IMR-90 (cell line): ENCODE results near the gene DNAH8. TPM values are rescaled to one million over a fixed set of nuclear protein-coding genes. Genes with fewer than 3 reads are reported as not detected.

ENCODE experiments used
- ATAC-seq: fragments of 200-7000 bp; cut with Tn5 transposase; 2 replicates; pipeline ENCODE4 v1.9.1; 2020; ENCODE audit warnings: low read depth, mild to moderate bottlenecking, moderate library complexity
- BruUV-seq: library from RNA; stranded (reverse); fragments of 400-500 nt; replicated peaks from 2 replicates; lab custom pipeline; 2021; lab: Mats Ljungman, UMichigan
- CTCF ChIA-PET: fragments of 300-600 bp; formaldehyde crosslinking; extraction: SDS; loops from one replicate; lab custom pipeline; 2021; ENCODE audit warnings: antibody characterized with exemption; lab: Yijun Ruan, JAX
- POLR2A ChIA-PET: fragments of 300-600 bp; sonication (Branson Sonifier 250); formaldehyde crosslinking; loops from one replicate; lab custom pipeline; 2022; ENCODE audit warnings: antibody characterized with exemption; ENCODE audit not compliant: unreplicated experiment; lab: Charles Lee
- DNase-seq: peaks from one replicate; pipeline ENCODE4 v3.0.0; 2013
- H2AFZ ChIP-seq: replicated peaks from 2 replicates; pipeline ENCODE3; 2013; ENCODE audit warnings: low read length, mild to moderate bottlenecking; ENCODE audit not compliant: poor library complexity
- H2AK5ac ChIP-seq: 2 replicates; pipeline ENCODE4 v1.6.1; 2013; ENCODE audit warnings: low read depth, low read length, inconsistent platforms
- H2AK9ac ChIP-seq: replicated peaks from 2 replicates; pipeline ENCODE3; 2013; ENCODE audit warnings: mild to moderate bottlenecking, low read depth, low read length, moderate library complexity; ENCODE audit not compliant: poor library complexity
- H2BK120ac ChIP-seq: 2 replicates; pipeline ENCODE4 v1.6.1; 2013; ENCODE audit warnings: low read depth, low read length, inconsistent platforms
- H2BK15ac ChIP-seq: 3 replicates; pipeline ENCODE4 v1.6.1; 2013; ENCODE audit warnings: low read depth, low read length, inconsistent platforms
- H2BK20ac ChIP-seq: 2 replicates; pipeline ENCODE4 v1.6.1; 2013; ENCODE audit warnings: low read depth, mild to moderate bottlenecking, inconsistent platforms, low read length, moderate library complexity
- H2BK5ac ChIP-seq: 2 replicates; pipeline ENCODE4 v1.6.1; 2013; ENCODE audit warnings: mild to moderate bottlenecking, low read depth, low read length, inconsistent platforms; ENCODE audit not compliant: poor library complexity, severe bottlenecking
- H3K14ac ChIP-seq: replicated peaks from 2 replicates; pipeline ENCODE4 v1.6.1; 2013; ENCODE audit warnings: low read depth, low read length, inconsistent platforms
- H3K18ac ChIP-seq: 2 replicates; pipeline ENCODE4 v1.6.1; 2013; ENCODE audit warnings: low read depth, low read length, control low read depth
- H3K23ac ChIP-seq: 2 replicates; pipeline ENCODE4 v1.6.1; 2013; ENCODE audit warnings: low read depth, low read length, inconsistent platforms
- H3K27ac ChIP-seq: 2 replicates; pipeline ENCODE4 v1.5.1; 2013; ENCODE audit warnings: mild to moderate bottlenecking, control low read depth, low read length; ENCODE audit not compliant: insufficient read depth
- H3K27me3 ChIP-seq: 2 replicates; pipeline ENCODE4 v1.6.1; 2013; ENCODE audit warnings: low read length; ENCODE audit not compliant: control insufficient read depth, insufficient read depth
- H3K36me3 ChIP-seq: 2 replicates; pipeline ENCODE4 v1.6.1; 2013; ENCODE audit warnings: low read length, mixed read lengths; ENCODE audit not compliant: control insufficient read depth, insufficient read depth
- H3K4ac ChIP-seq: 2 replicates; pipeline ENCODE4 v1.6.1; 2013; ENCODE audit warnings: low read depth, low read length, inconsistent platforms
- H3K4me1 ChIP-seq: 2 replicates; pipeline ENCODE4 v1.6.1; 2013; ENCODE audit warnings: low read length, mixed read lengths; ENCODE audit not compliant: control insufficient read depth, insufficient read depth
- H3K4me2 ChIP-seq: 2 replicates; pipeline ENCODE4 v1.6.1; 2013; ENCODE audit warnings: low read depth, mild to moderate bottlenecking, control low read depth, low read length, moderate library complexity
- H3K4me3 ChIP-seq: 2 replicates; pipeline ENCODE4 v1.5.1; 2013; ENCODE audit warnings: low read depth, mild to moderate bottlenecking, control low read depth, low read length, moderate library complexity; ENCODE audit not compliant: insufficient read depth
- H3K56ac ChIP-seq: 2 replicates; pipeline ENCODE4 v1.6.1; 2013; ENCODE audit warnings: low read length, inconsistent platforms; ENCODE audit not compliant: insufficient read depth; ENCODE audit errors: extremely low read depth
- H3K79me1 ChIP-seq, 2 experiments: 2 replicates each; pipeline ENCODE4 v1.6.1; 2013; ENCODE audit warnings: low read length in 2 of 2, inconsistent platforms in 1 of 2, low read depth in 1 of 2
- H3K9ac ChIP-seq: 2 replicates; pipeline ENCODE4 v1.6.1; 2013; ENCODE audit warnings: low read depth, low read length, control low read depth
- H3K9me1 ChIP-seq: 2 replicates; pipeline ENCODE4 v1.6.1; 2013; ENCODE audit warnings: low read length, inconsistent platforms; ENCODE audit not compliant: insufficient read depth
- H3K9me3 ChIP-seq: 2 replicates; pipeline ENCODE4 v1.6.1; 2013; ENCODE audit warnings: low read length; ENCODE audit not compliant: control insufficient read depth, insufficient read depth
- H4K20me1 ChIP-seq: 2 replicates; pipeline ENCODE4 v1.6.1; 2013; ENCODE audit warnings: low read length, inconsistent platforms; ENCODE audit not compliant: insufficient read depth
- H4K5ac ChIP-seq: 2 replicates; pipeline ENCODE4 v1.6.1; 2013; ENCODE audit warnings: mild to moderate bottlenecking, low read depth, low read length, control low read depth
- H4K8ac ChIP-seq, 2 experiments: 2 replicates each; pipeline ENCODE4 v1.6.1; 2013; ENCODE audit warnings: low read depth in 2 of 2, low read length in 2 of 2, control low read depth in 1 of 2, inconsistent platforms in 1 of 2
- H4K91ac ChIP-seq: 2 replicates; pipeline ENCODE4 v1.6.1; 2013; ENCODE audit warnings: low read depth, low read length, inconsistent platforms; ENCODE audit not compliant: insufficient read depth
- BHLHE40 ChIP-seq: fragments of 150-350 bp; IDR thresholded peaks from 2 replicates; pipeline ENCODE4 v1.6.1; 2016; ENCODE audit warnings: mild to moderate bottlenecking, low read depth, low read length
- FOS ChIP-seq: fragments of 150-350 bp; IDR thresholded peaks from 2 replicates; pipeline ENCODE4 v1.6.1; 2016; ENCODE audit warnings: low read depth, low read length
- MAZ ChIP-seq: IDR thresholded peaks from 2 replicates; pipeline ENCODE4 v1.6.1; 2012; ENCODE audit warnings: low read depth, mild to moderate bottlenecking, low read length, improper control_type of control experiment, moderate library complexity, borderline replicate concordance
- MXI1 ChIP-seq: IDR thresholded peaks from 2 replicates; pipeline ENCODE4 v1.6.1; 2012; ENCODE audit warnings: low read depth, mild to moderate bottlenecking, low read length, moderate library complexity, borderline replicate concordance
- NFE2L2 ChIP-seq: fragments of 150-350 bp; IDR thresholded peaks from 2 replicates; pipeline ENCODE4 v1.6.1; 2016; ENCODE audit warnings: low read depth, mild to moderate bottlenecking, low read length
- RCOR1 ChIP-seq: IDR thresholded peaks from 2 replicates; pipeline ENCODE4 v1.6.1; 2012; ENCODE audit warnings: mild to moderate bottlenecking, low read length, improper control_type of control experiment; ENCODE audit not compliant: insufficient replicate concordance
- RFX5 ChIP-seq: IDR thresholded peaks from 2 replicates; pipeline ENCODE4 v1.8.0; 2012; ENCODE audit warnings: low read depth, mild to moderate bottlenecking, low read length, moderate library complexity
- SMC3 ChIP-seq: fragments of 150-350 bp; IDR thresholded peaks from 2 replicates; pipeline ENCODE4 v1.6.1; 2016; ENCODE audit warnings: low read depth, mild to moderate bottlenecking, antibody characterized with exemption, low read length, moderate library complexity
- USF2 ChIP-seq: fragments of 150-350 bp; IDR thresholded peaks from 2 replicates; pipeline ENCODE4 v1.6.1; 2017; ENCODE audit warnings: mild to moderate bottlenecking, antibody characterized with exemption, low read length, low read depth
- WGBS, 2 experiments: methylation state at CpG; one replicate each; pipeline versions ENCODE4 v1.1.5 to v1.1.7; 2013; ENCODE audit warnings: missing lambda C conversion rate in 2 of 2; ENCODE audit not compliant: insufficient read length in 1 of 2; ENCODE audit errors: extremely low coverage in 2 of 2; 5-methylcytosine and 5-hydroxymethylcytosine counted together
- dilution Hi-C: fragments of 300-500 bp; cut with HindIII; formaldehyde crosslinking; loops from one replicate; pipeline ENCODE4 v1.14.3; 2018; ENCODE audit warnings: low sequenced_read_pairs; ENCODE audit not compliant: unreplicated experiment
- in situ Hi-C: fragments of 300-500 bp; cut with MboI; formaldehyde crosslinking; loops from 3 replicates; pipeline ENCODE4 v1.14.3; 2019; ENCODE audit warnings: low sequenced_read_pairs, inconsistent platforms, mixed read lengths
- intact Hi-C: fragments of 100-400 bp; cut with micrococcal nuclease; formaldehyde crosslinking; loops from 2 replicates; pipeline ENCODE4 v1.10.0; 2022
- polyA plus RNA-seq, 3 experiments: library from polyadenylated mRNA; depleted of rRNA; stranded (reverse); fragments of >200 nt; gene quantifications; 2 replicates each; pipeline ENCODE4 v1.2.3, GENCODE V29; 2012; ENCODE audit warnings: low replicate concordance in 1 of 3
- total RNA-seq: library from RNA; depleted of rRNA; stranded (reverse); fragments of >200 nt; gene quantifications from 2 replicates; pipeline ENCODE4 v1.2.3, GENCODE V29; 2012
- TF ChIP-seq, protein P1 (sequence below): conservative IDR thresholded peaks from 2 replicates; pipeline ENCODE4 v1.5.1; 2012; ENCODE audit warnings: mild to moderate bottlenecking, low read depth, low read length, improper control_type of control experiment

DNAH8 gene
- total and polyA plus RNA-seq, 2 of the 4 experiments (the other 2 are of a cell fraction): not detected

GRCh38 chr6:38988736-38989449 is 273.8 kb downstream of the DNAH8 start:
- no peak for TF ChIP-seq RFX5
- TF ChIP-seq BHLHE40: no peak
- TF ChIP-seq, protein P1, sequence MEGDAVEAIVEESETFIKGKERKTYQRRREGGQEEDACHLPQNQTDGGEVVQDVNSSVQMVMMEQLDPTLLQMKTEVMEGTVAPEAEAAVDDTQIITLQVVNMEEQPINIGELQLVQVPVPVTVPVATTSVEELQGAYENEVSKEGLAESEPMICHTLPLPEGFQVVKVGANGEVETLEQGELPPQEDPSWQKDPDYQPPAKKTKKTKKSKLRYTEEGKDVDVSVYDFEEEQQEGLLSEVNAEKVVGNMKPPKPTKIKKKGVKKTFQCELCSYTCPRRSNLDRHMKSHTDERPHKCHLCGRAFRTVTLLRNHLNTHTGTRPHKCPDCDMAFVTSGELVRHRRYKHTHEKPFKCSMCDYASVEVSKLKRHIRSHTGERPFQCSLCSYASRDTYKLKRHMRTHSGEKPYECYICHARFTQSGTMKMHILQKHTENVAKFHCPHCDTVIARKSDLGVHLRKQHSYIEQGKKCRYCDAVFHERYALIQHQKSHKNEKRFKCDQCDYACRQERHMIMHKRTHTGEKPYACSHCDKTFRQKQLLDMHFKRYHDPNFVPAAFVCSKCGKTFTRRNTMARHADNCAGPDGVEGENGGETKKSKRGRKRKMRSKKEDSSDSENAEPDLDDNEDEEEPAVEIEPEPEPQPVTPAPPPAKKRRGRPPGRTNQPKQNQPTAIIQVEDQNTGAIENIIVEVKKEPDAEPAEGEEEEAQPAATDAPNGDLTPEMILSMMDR: no peak
- no peak for TF ChIP-seq SMC3
- no peak for TF ChIP-seq USF2
- TF ChIP-seq NFE2L2: no peak
- no peak for TF ChIP-seq FOS
- no peak for TF ChIP-seq MAZ
- no peak for TF ChIP-seq MXI1
- no peak for TF ChIP-seq RCOR1
- no peaks in the 10 kb centered on the region for H3K4me1 ChIP-seq
- H3K27me3 ChIP-seq: no peaks in the 10 kb centered on the region
- no peak overlapping the region for H3K56ac ChIP-seq
- DNase-seq: no peak
- CTCF ChIA-PET: no interaction called here
- no peaks in the 10 kb centered on the region for H3K79me1 ChIP-seq
- H2BK20ac ChIP-seq: no peak overlapping the region
- no peak overlapping the region for H2BK15ac ChIP-seq
- H3K9me1 ChIP-seq: no peaks in the 10 kb centered on the region
- no peak overlapping the region for H4K91ac ChIP-seq
- H3K23ac ChIP-seq: no peak overlapping the region
- no peak overlapping the region for H3K4me3 ChIP-seq
- no peak overlapping the region for H3K14ac ChIP-seq
- H2AK5ac ChIP-seq: no peak overlapping the region
- no peaks in the 10 kb centered on the region for H4K20me1 ChIP-seq
- 71% methylated on average over 1 of the region's 8 CpGs; no CpG with 5 or more reads in 1 of the 2 experiments for WGBS, 2 experiments
- dilution Hi-C loops (no loop called here), in situ Hi-C loops (no loop called here), intact Hi-C loops (no loop called here)
- no peak overlapping the region for H2BK5ac ChIP-seq
- no peak overlapping the region for H3K4me2 ChIP-seq
- no peak overlapping the region for H2AK9ac ChIP-seq
- POLR2A ChIA-PET: no interaction called here
- no peak for ATAC-seq
- no peak overlapping the region for H2BK120ac ChIP-seq
- no peak overlapping the region for H2AFZ ChIP-seq
- no peak overlapping the region for H4K5ac ChIP-seq
- no peaks in the 10 kb centered on the region for H3K9me3 ChIP-seq
- no peak overlapping the region for H3K27ac ChIP-seq
- no peak overlapping the region for H3K18ac ChIP-seq
- no peak overlapping the region for H3K4ac ChIP-seq
- H4K8ac ChIP-seq: no peak overlapping the region
- no peak overlapping the region for H3K9ac ChIP-seq
- H3K36me3 ChIP-seq: no peaks in the 10 kb centered on the region
- BruUV-seq: no TSS peak
